ENCODE results near the gene MGARP. TPM values are rescaled to one million over a fixed set of nuclear protein-coding genes. Genes with fewer than 3 reads are reported as not detected.
"Not testable (repeated sequence)": the region's sequence is repeated elsewhere in the genome, so short reads cannot be mapped to it uniquely, and the experiment has no call there.

MGARP gene
- total RNA-seq, result under 0.01 and 0.13 TPM in 2 replicates

GRCh38 chr4:139279760-139280620, at the start of gene MGARP:
MGARP (minus strand) TSS chr4:139280225; CDS start chr4:139280158, 67 bp downstream.
- DNase-seq (ENCODE audit: low read depth in 2 of 2), result peak in 1 of 2 donors; percentile 39

DNA sequence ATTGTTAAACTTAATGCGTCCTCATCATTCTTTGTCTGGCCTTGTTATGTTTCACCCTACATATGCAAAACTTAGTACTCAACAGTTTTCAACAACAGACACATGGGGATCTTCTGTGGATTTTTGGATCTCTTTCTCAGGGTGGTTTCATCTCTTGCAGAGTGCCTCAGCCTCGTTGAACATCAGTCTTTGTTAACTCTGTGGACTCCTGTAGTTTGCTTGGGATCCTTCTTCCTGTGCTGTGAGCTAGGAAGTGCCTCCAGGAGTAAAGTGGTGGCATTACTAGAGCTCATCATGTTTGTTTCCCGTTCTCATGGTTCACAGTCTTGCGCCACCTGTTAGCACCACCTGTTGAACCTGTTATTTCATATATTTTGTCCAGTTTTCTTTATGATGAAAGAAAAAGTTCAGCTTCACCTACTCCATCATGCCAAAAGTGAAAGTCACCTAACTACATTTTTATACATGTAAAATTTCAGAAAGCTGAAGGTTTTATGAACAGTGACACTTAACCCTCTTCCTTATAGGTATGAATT, 49.7 kb upstream of the MGARP start:
- DNase-seq (ENCODE audit: low read depth in 2 of 2), result no peak

DNA sequence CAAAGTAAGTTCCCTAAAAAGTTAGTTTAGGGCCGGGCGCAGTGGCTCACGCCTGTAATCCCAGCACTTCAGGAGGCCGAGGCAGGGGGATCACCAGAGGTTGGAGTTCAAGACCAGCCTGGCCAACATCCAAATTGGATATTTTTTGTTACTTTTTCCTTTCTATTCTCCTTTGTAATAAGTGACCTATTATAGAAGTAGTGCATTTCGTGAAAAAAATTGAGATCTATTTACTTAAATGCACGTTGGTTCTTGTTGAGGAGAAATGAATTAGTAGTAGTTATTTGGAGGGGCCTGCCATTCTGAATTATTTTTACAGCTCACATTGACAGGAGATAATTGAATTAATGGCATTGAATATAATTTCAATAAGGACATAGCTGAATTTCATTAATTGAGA, 44.6 kb upstream of the MGARP start:
- DNase-seq (ENCODE audit: low read depth in 2 of 2), result no peak

- DNase-seq (ENCODE audit: low read depth in 2 of 2), result not testable (repeated sequence)
Measured at GRCh38 chr4:139322541-139322940, 42.5 kb upstream of the MGARP start.

DNA sequence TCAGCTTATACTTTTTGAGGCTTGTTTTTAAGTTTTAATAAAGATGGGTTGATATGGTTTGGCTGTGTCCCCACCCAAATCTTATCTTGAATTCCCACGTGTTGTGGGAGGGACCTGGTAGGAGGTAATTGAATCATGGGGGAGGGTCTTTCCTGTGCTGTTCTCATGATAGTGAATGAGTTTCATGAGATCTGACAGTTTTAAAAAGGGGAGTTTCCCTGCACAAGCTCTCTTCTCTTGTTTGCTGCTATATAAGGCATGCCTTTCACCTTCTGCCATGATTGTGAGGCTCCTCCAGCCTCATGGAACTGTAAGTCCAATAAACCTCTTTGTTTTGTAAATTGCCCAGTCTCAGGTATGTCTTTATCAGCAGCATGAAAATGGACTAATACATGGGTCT, 42.0 kb upstream of the MGARP start:
- DNase-seq (ENCODE audit: low read depth in 2 of 2), result not testable (repeated sequence)

DNA sequence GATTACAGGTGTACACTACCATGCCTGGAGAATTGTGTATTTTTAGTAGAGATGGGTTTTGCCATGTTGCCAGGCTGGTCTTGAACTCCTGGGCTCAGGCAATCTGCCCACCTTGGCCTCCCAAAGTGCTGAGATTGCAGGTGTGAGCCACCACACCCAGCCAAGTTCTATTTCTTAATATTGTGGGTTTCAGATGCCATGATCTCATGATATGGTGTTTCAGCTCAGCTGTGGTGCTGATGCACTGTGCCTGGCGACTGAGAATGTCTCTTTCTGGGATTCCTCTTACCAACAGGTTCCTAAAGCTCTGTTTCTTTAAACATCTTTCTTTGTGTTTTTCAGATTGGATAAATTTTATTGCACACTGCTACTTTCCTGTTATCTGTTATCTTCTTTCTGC, 39.5 kb upstream of the MGARP start:
- DNase-seq (ENCODE audit: low read depth in 2 of 2), result no peak

GRCh38 chr4:139317635-139318034, 37.6 kb upstream of the MGARP start:
- DNase-seq (ENCODE audit: low read depth in 2 of 2), result no peak

- DNase-seq (ENCODE audit: low read depth in 2 of 2), result no peak
Measured at GRCh38 chr4:139316733-139317132, 36.7 kb upstream of the MGARP start.

DNA sequence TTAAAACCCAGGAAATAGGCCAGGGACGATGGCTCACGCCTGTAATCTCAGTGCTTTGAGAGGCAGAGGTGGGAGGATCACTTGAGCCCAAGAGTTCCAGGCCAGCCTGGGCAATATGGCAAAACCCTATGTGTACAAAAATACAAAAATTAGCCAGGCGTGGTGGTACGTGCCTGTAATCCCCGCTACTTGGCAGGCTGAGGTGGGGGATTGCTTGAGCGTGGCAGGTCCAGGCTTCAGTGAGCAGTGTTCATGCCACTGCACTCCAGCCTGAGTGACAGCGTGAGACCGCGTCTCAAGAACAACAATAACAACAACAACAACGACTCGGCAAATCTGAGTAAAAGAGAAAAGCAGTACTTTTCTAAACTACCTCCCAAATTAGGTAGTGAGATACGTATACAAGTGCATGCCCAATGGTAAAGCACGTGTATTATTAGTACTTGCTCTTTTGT, 35.2 kb upstream of the MGARP start:
- DNase-seq (ENCODE audit: low read depth in 2 of 2), result no peak

- DNase-seq (ENCODE audit: low read depth in 2 of 2), result no peak
Measured at GRCh38 chr4:139314047-139314800, 34.2 kb upstream of the MGARP start.

DNA sequence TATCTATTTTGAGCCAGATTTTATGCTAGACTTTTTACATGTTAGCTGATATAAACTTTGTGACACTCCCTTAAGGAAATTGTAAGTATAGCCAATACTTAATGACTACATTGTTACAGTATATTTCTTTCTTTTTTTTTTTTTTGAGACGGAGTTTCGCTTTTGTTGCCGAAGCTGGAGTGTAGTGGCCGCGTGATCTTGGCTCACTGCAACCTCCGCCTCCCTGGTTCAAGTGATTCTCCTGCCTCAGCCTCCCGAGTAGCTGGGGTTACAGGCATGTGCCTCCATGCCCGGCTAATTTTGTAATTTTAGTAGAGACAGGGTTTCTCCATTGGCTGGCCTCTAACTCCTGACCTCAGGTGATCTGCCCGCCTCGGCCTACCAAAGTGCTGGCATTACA, 33.4 kb upstream of the MGARP start:
- not testable (repeated sequence) for DNase-seq (ENCODE audit: low read depth in 2 of 2)

DNA sequence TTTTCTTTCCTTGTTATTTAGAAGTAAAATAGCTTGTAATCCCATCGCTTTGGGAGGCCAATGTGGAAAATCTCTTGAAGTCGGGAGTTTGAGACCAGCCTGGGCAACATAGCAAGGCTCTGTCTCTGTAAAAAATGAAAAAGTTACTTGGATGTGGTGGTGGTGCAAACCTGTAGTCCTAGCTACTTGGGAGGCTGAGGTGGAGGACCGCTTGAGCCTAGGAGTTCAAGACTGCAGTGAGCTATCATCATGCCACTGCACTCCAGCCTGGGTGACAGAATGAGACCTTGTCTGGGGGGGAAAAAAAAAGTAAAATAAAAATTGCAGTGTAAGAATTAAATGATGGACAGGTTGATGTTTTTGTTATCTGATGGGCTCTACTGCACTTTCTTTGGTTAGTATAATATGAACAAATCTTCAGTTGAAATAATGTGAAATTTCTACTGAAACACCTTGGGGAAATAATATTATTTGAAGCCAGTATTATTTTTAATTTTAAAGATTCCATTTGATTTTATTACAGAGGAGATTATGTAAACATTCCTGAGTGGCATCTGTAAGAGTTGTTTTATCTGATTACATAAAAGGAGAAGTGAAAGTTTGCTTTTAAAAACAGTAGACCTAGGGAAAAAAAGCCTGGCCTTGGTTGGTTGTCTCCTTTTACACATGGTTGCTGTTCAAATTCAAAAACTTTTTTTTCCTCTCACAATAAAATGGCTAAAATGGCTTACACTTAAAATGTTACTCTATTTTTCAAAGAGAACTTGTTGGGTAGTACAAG, 32.7 kb upstream of the MGARP start:
- DNase-seq (ENCODE audit: low read depth in 2 of 2), result no peak

DNA sequence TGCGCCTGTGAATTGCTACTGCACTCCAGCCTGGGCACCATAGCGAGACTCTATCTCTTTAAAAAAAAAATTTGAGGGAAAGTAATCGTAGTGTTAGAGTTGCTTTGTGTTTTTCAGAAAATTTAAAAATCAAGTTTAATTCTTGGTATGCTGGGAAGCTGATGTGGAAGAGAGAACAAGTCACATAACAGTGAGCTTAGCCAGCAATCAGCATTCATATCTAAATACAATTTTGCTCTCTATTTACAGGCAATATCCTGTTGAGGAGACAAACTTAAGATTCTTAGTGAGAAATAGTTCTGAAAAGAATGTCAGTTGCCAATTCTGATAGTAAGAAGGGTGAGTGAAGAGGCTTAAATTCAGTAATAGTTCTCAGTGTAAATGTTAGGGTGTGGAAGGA, 31.9 kb upstream of the MGARP start:
- DNase-seq (ENCODE audit: low read depth in 2 of 2), result no peak

DNA sequence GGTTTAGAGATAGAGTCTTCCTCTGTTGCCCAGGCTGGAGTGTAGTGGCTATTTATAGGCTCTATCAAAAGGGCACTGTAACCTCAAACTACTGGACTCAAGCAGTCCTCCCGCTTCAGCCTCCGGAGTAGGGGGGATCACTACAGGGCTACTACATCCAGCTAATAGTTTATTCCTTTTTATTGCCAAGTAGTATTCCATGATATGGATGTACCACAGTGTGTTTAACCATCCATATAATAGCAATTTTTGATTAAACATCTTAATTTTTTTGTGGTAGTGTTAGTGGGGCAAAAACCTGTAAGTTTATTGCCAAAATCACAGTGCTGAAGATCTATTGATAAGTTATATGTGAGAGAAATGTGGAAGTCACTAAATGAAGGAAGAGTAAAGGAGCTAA, 24.9 kb upstream of the MGARP start:
- DNase-seq (ENCODE audit: low read depth in 2 of 2), result no peak

DNA sequence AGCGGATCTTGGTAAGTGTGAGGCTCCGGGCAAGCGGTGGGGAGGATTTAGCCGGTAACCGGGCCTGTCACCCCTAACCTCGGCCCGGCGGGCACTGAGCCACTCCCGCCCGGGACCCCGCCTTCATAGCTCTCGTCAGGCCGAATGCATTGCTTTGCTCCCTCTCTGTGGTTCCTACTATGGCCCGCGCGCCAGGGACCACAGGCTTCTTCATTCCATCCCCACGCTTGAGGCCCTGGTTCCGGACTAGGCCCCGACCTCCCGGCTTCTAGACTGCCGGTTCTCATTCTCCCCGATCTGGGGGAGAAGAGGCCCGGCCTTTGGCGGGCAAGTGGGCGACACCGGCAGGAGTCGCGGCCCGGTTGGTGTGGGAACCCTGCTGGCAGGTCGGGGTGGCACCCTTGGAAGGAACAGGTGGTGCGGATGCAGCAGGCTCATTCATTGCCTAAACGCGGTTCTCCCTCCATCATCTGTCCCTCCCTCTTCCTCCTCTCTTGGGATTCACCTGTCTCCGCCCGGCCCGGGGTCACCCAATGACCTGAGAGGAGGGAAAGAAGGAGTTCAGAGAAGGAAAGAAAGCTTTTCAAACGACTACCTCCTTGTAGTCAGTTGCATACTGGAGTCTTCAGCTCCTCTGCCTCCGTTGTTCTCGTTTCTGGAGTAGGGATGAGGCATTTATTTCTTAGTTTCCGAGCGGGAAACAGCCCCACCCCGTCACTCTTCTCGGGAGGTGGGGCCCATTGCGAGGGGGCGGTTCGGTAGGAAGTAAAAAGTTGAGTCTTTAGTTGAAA, 22.0 kb upstream of the MGARP start, which contains the start of gene NDUFC1:
Gene NDUFC1 (minus strand): TSS at position 657 of the 791 bp plus-strand sequence. CDS start 6,679 bp downstream, outside the sequence.
- peak in 1 of 2 donors; percentile 60 for DNase-seq (ENCODE audit: low read depth in 2 of 2)

GRCh38 chr4:139301113-139301820, 21.2 kb upstream of the MGARP start, which contains the start of gene NAA15:
NAA15 (plus strand) TSS chr4:139301505; CDS start chr4:139301778, 273 bp downstream.
- peak; percentile 96 to 99 for DNase-seq (ENCODE audit: low read depth in 2 of 2)

- peak in 1 of 2 donors; percentile 68 for DNase-seq (ENCODE audit: low read depth in 2 of 2)
Measured at GRCh38 chr4:139300431-139301112, 20.5 kb upstream of the MGARP start.

DNA sequence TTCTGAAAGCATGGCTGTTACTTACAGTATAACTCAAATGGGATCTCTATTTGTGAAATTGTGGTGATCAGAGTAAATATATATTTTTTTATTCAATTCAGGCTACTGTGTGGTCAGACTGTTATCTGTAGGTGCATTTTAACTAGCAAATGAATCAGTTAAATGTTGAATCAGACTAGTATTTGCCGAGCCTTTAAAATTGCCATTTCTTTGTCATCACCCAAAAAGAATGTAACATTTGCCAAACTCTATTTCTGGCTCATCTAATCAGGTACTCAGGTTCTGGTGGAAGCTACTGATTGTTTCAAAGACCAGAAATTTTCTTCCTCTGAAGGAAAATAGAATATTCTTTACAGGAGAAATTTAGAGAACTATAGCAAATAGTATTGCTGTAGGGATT, 19.5 kb upstream of the MGARP start:
- no peak for DNase-seq (ENCODE audit: low read depth in 2 of 2)

DNA sequence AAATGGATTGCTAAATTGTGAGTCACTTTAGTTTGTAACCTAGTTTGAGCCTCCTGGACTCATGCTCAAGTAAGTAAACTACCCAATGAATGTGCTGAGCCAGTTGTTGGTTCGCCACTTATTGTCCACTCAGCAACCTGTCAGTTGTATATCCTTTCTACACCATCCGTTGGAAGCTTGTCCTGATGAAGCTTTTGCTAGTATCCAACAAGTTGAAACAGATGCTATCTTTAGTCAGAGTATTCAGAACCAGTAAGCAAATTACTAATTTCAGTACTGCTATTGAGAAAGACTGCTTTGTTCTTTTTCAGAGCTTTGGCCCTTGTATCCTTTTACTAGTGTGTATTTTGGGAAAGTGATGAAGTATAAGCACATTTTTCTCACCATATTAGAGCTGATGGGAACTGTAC, 17.0 kb upstream of the MGARP start:
- DNase-seq (ENCODE audit: low read depth in 2 of 2), result no peak

All from dermis microvascular lymphatic vessel endothelial cell (primary cell).